Measurements from ENCODE around the gene REM2. TPM values are rescaled to one million over a fixed set of nuclear protein-coding genes. Genes with fewer than 3 reads are reported as not detected.

The REM2 gene
- total RNA-seq, 1 experiment from 2014 or later = 0.18 TPM

GRCh38 chr14:22864979-22865378, 18.0 kb upstream of the REM2 start:
- H3K9me3 ChIP-seq (ENCODE audit: low read length) = no peaks in the 10 kb centered on the region
- intact Hi-C loops (cut with micrococcal nuclease) = no loop called here
- H3K4me2 ChIP-seq (ENCODE audit: low read length) = no peak overlapping the region
- no peak for TF ChIP-seq EZH2 (IDR thresholded peaks at IDR 0.05; ENCODE audit: low read length, unreplicated experiment)
- TF ChIP-seq CTCF (conservative IDR thresholded peaks at IDR 0.05; ENCODE audit: low read depth, low read length) = no peak
- no peak for TF ChIP-seq EZH2phosphoT487 (IDR thresholded peaks at IDR 0.05; ENCODE audit: borderline replicate concordance, low read length)
- no peaks in the 10 kb centered on the region for H3K36me3 ChIP-seq (ENCODE audit: low read depth, low read length)
- BruUV-seq (replicated peaks) = no TSS peak
- no peaks in the 10 kb centered on the region for H3K27me3 ChIP-seq (ENCODE audit: low read length)
- no peak overlapping the region for H2AFZ ChIP-seq (ENCODE audit: low read length)
- CTCF ChIA-PET = no interaction called here
- no peaks in the 10 kb centered on the region for H3K9me2 ChIP-seq (replicated peaks; ENCODE audit: low read length)
- no peak for DNase-seq
- no peaks in the 10 kb centered on the region for H3K79me2 ChIP-seq (ENCODE audit: low read length)
- no peak overlapping the region for H3K4me3 ChIP-seq (ENCODE audit: low read length)
- H3F3A ChIP-seq (ENCODE audit: low read length, unreplicated experiment) = no peaks in the 10 kb centered on the region
- H3K27ac ChIP-seq (ENCODE audit: low read length) = no peak overlapping the region
- H3K4me1 ChIP-seq (ENCODE audit: insufficient read depth, low read length) = no peaks in the 10 kb centered on the region
- no peak for ATAC-seq
- no peaks in the 10 kb centered on the region for H4K20me1 ChIP-seq (ENCODE audit: low read length)
- H3K9ac ChIP-seq (ENCODE audit: low read length) = no peak overlapping the region
- POLR2A ChIA-PET (ENCODE audit: unreplicated experiment) = no interaction called here

- Histone ChIP-seq H3K9ac (ENCODE audit: low read length) (no peak overlapping the region), H3K9me2 (replicated peaks; ENCODE audit: low read length) (no peaks in the 10 kb centered on the region), H3K9me3 (ENCODE audit: low read length) (no peaks in the 10 kb centered on the region), H3K27ac (ENCODE audit: low read length) (no peak overlapping the region), H3K36me3 (ENCODE audit: low read depth, low read length) (no peaks in the 10 kb centered on the region), H3K79me2 (ENCODE audit: low read length) (no peaks in the 10 kb centered on the region), H3F3A (ENCODE audit: low read length, unreplicated experiment) (peaks cover 3% of the 10 kb centered on the region), H3K4me2 (ENCODE audit: low read length) (no peak overlapping the region), H3K4me3 (ENCODE audit: low read length) (no peak overlapping the region), H3K27me3 (ENCODE audit: low read length) (no peaks in the 10 kb centered on the region), H4K20me1 (ENCODE audit: low read length) (no peaks in the 10 kb centered on the region), H2AFZ (ENCODE audit: low read length) (no peak overlapping the region), H3K4me1 (ENCODE audit: insufficient read depth, low read length) (peaks cover 5% of the 10 kb centered on the region)
- CTCF ChIA-PET = interaction anchor here (0.6 kb wide), 1 partner anchor 15 kb away, joined by 5 read pairs; no protein-coding TSS in a partner anchor
- no peak for TF ChIP-seq EZH2 (IDR thresholded peaks at IDR 0.05; ENCODE audit: low read length, unreplicated experiment)
- peak; percentile 54 for TF ChIP-seq CTCF (conservative IDR thresholded peaks at IDR 0.05; ENCODE audit: low read depth, low read length)
- intact Hi-C loops (cut with micrococcal nuclease) = no loop called here
- ATAC-seq = no peak
- no peak for DNase-seq
- BruUV-seq (replicated peaks) = no TSS peak
- POLR2A ChIA-PET (ENCODE audit: unreplicated experiment) = no interaction called here
Measured at GRCh38 chr14:22865424-22866405, 17.3 kb upstream of the REM2 start.

DNA sequence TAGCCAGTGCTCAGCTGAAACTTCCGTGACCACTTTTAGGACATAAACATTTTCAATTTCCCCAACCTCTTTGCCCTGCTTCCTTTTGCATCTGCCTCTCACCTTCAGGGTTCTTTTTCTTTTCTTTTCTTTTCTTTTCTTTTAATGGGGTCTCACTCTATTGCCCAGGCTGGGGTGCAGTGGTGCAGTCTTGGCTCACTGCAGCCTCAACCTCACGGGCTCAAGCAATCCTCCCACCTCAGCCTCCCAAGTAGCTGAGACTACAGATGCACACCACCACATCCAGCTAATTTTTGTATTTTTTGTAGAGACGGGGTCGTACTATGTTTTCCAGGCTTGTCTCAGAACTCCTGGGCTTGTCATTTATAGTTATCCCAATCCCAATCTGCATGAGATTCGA, 16.1 kb upstream of the REM2 start:
- no peaks in the 10 kb centered on the region for H3K9me2 ChIP-seq (replicated peaks; ENCODE audit: low read length)
- ATAC-seq (no peak), DNase-seq (no peak)
- ChIA-PET CTCF (no interaction called here), POLR2A (ENCODE audit: unreplicated experiment) (no interaction called here)
- no peaks in the 10 kb centered on the region for H3K27me3 ChIP-seq (ENCODE audit: low read length)
- BruUV-seq (replicated peaks) = no TSS peak
- intact Hi-C loops (cut with micrococcal nuclease) = no loop called here
- H3K4me1 ChIP-seq (ENCODE audit: insufficient read depth, low read length) = peaks cover 8% of the 10 kb centered on the region
- H4K20me1 ChIP-seq (ENCODE audit: low read length) = no peaks in the 10 kb centered on the region
- H3K36me3 ChIP-seq (ENCODE audit: low read depth, low read length) = no peaks in the 10 kb centered on the region
- H3K4me2 ChIP-seq (ENCODE audit: low read length) = no peak overlapping the region
- no peaks in the 10 kb centered on the region for H3K79me2 ChIP-seq (ENCODE audit: low read length)
- TF ChIP-seq EZH2phosphoT487 (IDR thresholded peaks at IDR 0.05; ENCODE audit: borderline replicate concordance, low read length) (no peak), EZH2 (IDR thresholded peaks at IDR 0.05; ENCODE audit: low read length, unreplicated experiment) (no peak), CTCF (conservative IDR thresholded peaks at IDR 0.05; ENCODE audit: low read depth, low read length) (no peak)
- H3K4me3 ChIP-seq (ENCODE audit: low read length) = no peak overlapping the region
- H3K27ac ChIP-seq (ENCODE audit: low read length) = no peak overlapping the region
- no peaks in the 10 kb centered on the region for H3K9me3 ChIP-seq (ENCODE audit: low read length)
- H3F3A ChIP-seq (ENCODE audit: low read length, unreplicated experiment) = peaks cover 6% of the 10 kb centered on the region
- H2AFZ ChIP-seq (ENCODE audit: low read length) = no peak overlapping the region
- no peak overlapping the region for H3K9ac ChIP-seq (ENCODE audit: low read length)
